HG03064 (cell line): Measurements from ENCODE around the gene CEP97.

Source experiments
- ATAC-seq: cut with Tn5 transposase; IDR thresholded peaks from one replicate; pipeline ENCODE4 v1.9.1; 2021; ENCODE audit warnings: low read depth; ENCODE audit not compliant: unreplicated experiment

CEP97 gene

GRCh38 chr3:101811875-101812274, 87.5 kb downstream of the CEP97 start:
- no peak for ATAC-seq

- ATAC-seq, result no peak
Measured at GRCh38 chr3:101812895-101813294, 88.5 kb downstream of the CEP97 start.

- ATAC-seq, result no peak
Measured at GRCh38 chr3:101813817-101814440, 89.5 kb downstream of the CEP97 start.

- no peak for ATAC-seq
Measured at GRCh38 chr3:101814835-101815234, 90.4 kb downstream of the CEP97 start.

DNA sequence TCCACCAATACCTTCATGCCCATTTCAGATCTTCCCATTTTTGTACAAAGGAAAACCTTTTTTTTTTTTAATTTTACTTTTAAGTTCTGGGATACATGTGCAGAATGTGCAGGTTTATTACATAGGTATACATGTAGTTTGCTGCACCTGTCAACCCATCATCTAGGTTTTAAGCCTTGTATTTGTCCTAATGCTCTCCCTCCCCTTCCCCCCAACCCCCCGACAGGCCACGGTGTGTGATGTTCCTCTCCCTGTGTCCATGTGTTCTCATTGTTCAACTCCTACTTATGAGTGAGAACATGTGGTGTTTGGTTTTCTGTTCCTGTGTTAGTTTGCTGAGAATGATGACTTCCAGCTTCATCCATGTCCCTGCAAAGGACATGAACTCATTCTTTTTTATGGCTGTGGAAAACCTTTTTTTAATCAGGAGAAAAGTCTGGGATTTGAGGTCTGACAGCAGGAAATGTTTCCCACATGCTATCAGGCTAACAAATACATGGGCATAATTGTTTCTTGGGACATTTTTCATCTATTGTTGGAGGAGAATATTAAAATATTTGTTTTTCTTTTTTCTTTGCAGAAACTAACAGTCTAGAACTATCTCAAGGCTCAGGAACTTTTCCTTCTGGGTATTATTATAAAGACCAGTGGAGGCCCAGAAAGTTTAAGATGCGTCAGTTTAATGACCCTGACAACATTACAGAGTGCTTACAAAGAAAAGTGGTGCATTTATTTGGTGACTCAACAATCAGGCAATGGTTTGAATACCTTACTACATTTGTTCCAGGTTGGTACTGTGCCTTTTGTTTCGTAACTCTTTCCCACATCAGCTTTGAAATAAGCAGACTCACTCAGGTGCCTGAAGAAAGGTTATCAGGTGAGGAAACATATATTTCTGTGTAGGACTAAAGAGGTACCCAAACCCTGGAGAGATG, 92.1 kb downstream of the CEP97 start:
- no peak for ATAC-seq

GRCh38 chr3:101817992-101818391, 93.6 kb downstream of the CEP97 start:
- no peak for ATAC-seq

- no peak for ATAC-seq
Measured at GRCh38 chr3:101819649-101820206, 95.3 kb downstream of the CEP97 start.
